OCI-LY3 (cell line): ENCODE measurements around the gene RACGAP1.

Experiments
- H2AFZ ChIP-seq: fragments of 200-600, 300-600 bp; shearing (Covaris generic); 2 replicates; pipeline ENCODE4 v1.6.0; 2014; ENCODE audit warnings: antibody characterized with exemption, low read depth, low read length
- H3K27ac ChIP-seq: fragments of 200-600, 300-600 bp; sonication (generic); 2 replicates; pipeline ENCODE4 v1.5.1; 2014; ENCODE audit warnings: mild to moderate bottlenecking, low read length, moderate library complexity, mixed read lengths
- H3K27me3 ChIP-seq: fragments of 200-600, 300-600 bp; sonication (generic); 2 replicates; pipeline ENCODE4 v1.6.1; 2014; ENCODE audit warnings: low read depth, low read length, mixed read lengths
- H3K36me3 ChIP-seq: fragments of 200-600, 300-600 bp; sonication (generic); replicated peaks from 2 replicates; pipeline ENCODE3; 2014; ENCODE audit warnings: low read depth, low read length, mixed read lengths
- H3K4me1 ChIP-seq: fragments of 300-600, 200-600 bp; sonication (generic); 2 replicates; pipeline ENCODE4 v1.6.1; 2014; ENCODE audit warnings: low read length, mixed read lengths
- H3K4me2 ChIP-seq: fragments of 200-600, 300-600 bp; sonication (generic); 2 replicates; pipeline ENCODE4 v1.6.1; 2014; ENCODE audit warnings: low read length, mixed read lengths
- H3K4me3 ChIP-seq: fragments of 300-600, 200-600 bp; sonication (generic); 2 replicates; pipeline ENCODE4 v1.5.1; 2014; ENCODE audit warnings: antibody characterized with exemption, mild to moderate bottlenecking, low read length, moderate library complexity
- H3K79me2 ChIP-seq: fragments of 300-600, 200-600 bp; shearing (Covaris generic); 2 replicates; pipeline ENCODE4 v1.6.1; 2014; ENCODE audit warnings: mild to moderate bottlenecking, low read length, mixed read lengths
- H3K9ac ChIP-seq: fragments of 300-600, 200-600 bp; shearing (Covaris generic); 2 replicates; pipeline ENCODE4 v1.6.0; 2014; ENCODE audit warnings: mild to moderate bottlenecking, low read length, moderate library complexity
- H3K9me3 ChIP-seq: fragments of 200-600, 300-600 bp; shearing (Covaris generic); 2 replicates; pipeline ENCODE4 v1.6.1; 2014; ENCODE audit warnings: low read length, mixed read lengths; ENCODE audit not compliant: insufficient read depth
- H4K20me1 ChIP-seq: fragments of 200-600, 300-600 bp; sonication (generic); 2 replicates; pipeline ENCODE4 v1.6.1; 2016; ENCODE audit warnings: low read length, mixed read lengths; ENCODE audit not compliant: insufficient read depth
- CTCF ChIP-seq: fragments of 200-600, 300-600 bp; sonication (generic); IDR thresholded peaks from 2 replicates; pipeline ENCODE4 v1.5.1; 2014; ENCODE audit warnings: antibody characterized with exemption, low read length, low read depth
- EZH2phosphoT487 ChIP-seq: fragments of 200-600 bp; shearing (Covaris generic); IDR thresholded peaks from 2 replicates; pipeline ENCODE4 v1.6.1; 2018; ENCODE audit warnings: antibody characterized with exemption, mixed run types, low read depth

The RACGAP1 gene

GRCh38 chr12:49975318-49975761, 50.0 kb downstream of the RACGAP1 start:
- no peaks in the 10 kb centered on the region for H3K4me1 ChIP-seq
- no peak overlapping the region for H3K4me2 ChIP-seq

GRCh38 chr12:49974677-49975317, 50.5 kb downstream of the RACGAP1 start:
- Histone ChIP-seq H3K4me3 (no peak overlapping the region), H3K36me3 (no peaks in the 10 kb centered on the region), H3K9me3 (no peaks in the 10 kb centered on the region), H3K79me2 (no peaks in the 10 kb centered on the region), H2AFZ (no peak overlapping the region), H3K4me2 (no peak overlapping the region), H3K27ac (no peak overlapping the region), H3K9ac (no peak overlapping the region), H3K27me3 (peaks cover 21% of the 10 kb centered on the region), H3K4me1 (no peaks in the 10 kb centered on the region), H4K20me1 (no peaks in the 10 kb centered on the region)
- TF ChIP-seq EZH2phosphoT487 (no peak), CTCF (no peak)

More at GRCh38 chr12:49975318-49975761, 50.0 kb downstream of the RACGAP1 start:
- H3K36me3 ChIP-seq, result no peaks in the 10 kb centered on the region
- H4K20me1 ChIP-seq, result no peaks in the 10 kb centered on the region
- no peak overlapping the region for H3K27ac ChIP-seq
- no peak overlapping the region for H3K4me3 ChIP-seq
- no peak overlapping the region for H3K9ac ChIP-seq
- TF ChIP-seq CTCF (no peak), EZH2phosphoT487 (no peak)
- H3K79me2 ChIP-seq, result no peaks in the 10 kb centered on the region
- no peak overlapping the region for H2AFZ ChIP-seq
- no peaks in the 10 kb centered on the region for H3K9me3 ChIP-seq
- peaks cover 16% of the 10 kb centered on the region for H3K27me3 ChIP-seq

GRCh38 chr12:49974231-49974675, 51.0 kb downstream of the RACGAP1 start:
- H4K20me1 ChIP-seq, result no peaks in the 10 kb centered on the region
- H3K79me2 ChIP-seq, result no peaks in the 10 kb centered on the region
- H3K27me3 ChIP-seq, result peaks cover 21% of the 10 kb centered on the region
- H3K4me3 ChIP-seq, result no peak overlapping the region
- H3K9me3 ChIP-seq, result no peaks in the 10 kb centered on the region
- H2AFZ ChIP-seq, result no peak overlapping the region
- TF ChIP-seq EZH2phosphoT487, result no peak
- no peak for TF ChIP-seq CTCF
- H3K4me2 ChIP-seq, result no peak overlapping the region
- no peaks in the 10 kb centered on the region for H3K4me1 ChIP-seq
- no peaks in the 10 kb centered on the region for H3K36me3 ChIP-seq
- no peak overlapping the region for H3K27ac ChIP-seq
- H3K9ac ChIP-seq, result no peak overlapping the region

GRCh38 chr12:49973361-49973830, 51.9 kb downstream of the RACGAP1 start:
- no peak overlapping the region for H3K9ac ChIP-seq
- no peaks in the 10 kb centered on the region for H3K79me2 ChIP-seq
- no peaks in the 10 kb centered on the region for H3K36me3 ChIP-seq
- no peak for TF ChIP-seq EZH2phosphoT487
- no peak for TF ChIP-seq CTCF
- no peak overlapping the region for H3K4me3 ChIP-seq
- no peaks in the 10 kb centered on the region for H3K4me1 ChIP-seq
- no peaks in the 10 kb centered on the region for H3K9me3 ChIP-seq
- H2AFZ ChIP-seq, result no peak overlapping the region
- peaks cover 26% of the 10 kb centered on the region for H3K27me3 ChIP-seq
- no peak overlapping the region for H3K27ac ChIP-seq
- no peaks in the 10 kb centered on the region for H4K20me1 ChIP-seq
- no peak overlapping the region for H3K4me2 ChIP-seq
